Measurements from ENCODE around the gene ZNF541.

The ZNF541 gene

DNA sequence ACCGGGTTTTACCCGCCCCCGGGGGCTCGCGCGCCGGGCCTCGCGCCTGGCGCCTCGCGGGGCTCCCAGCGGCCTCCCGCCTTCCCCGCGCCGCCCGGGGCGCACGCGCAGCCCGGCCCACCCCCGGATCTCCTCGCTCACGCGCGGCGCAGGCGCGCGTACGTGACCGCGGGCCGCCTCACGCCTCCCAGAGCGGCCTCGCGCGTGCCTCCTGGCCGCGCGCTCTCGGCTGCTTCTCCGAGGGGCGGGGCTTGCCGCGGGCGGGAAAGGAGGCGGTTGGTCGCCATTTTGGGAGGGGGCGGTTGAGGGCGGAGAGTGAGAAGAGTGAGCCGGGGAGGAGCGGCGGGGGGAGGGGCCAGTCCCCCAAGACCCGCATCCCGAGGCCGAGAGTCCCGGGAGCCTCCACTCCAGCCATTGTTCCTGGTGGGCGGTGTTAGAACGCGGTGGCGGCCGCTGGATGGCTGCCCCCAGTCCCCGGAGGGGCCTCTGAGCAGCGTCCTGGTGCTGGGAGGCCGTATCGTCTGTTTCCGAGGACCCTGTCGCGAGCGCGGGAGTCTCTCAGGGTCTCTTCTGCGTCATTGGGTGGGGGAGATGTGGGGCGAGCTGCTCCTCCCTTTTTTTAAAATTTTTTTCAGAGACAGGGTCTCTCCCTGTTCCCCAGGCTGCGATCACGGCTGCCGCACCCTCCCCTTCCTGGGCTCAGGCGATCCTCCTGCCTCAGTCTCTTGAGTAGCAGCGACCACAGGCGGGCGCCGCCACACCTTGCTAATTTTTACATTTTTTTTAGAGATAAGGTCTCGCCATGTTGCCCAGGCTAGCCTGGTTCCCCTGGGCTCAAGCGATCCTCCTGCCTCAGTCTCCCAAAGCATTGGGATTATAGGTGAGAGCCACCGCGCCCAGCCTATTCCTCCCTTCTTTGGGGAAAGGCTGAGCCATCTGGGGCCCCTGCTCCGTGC lies at the start of gene ZNF541:
Gene ZNF541 (minus strand): TSS at position 78 of the 956 bp plus-strand sequence. CDS start 17,292 bp downstream, outside the sequence.
- no peak for TF ChIP-seq CTCF (IDR thresholded peaks at IDR 0.05; ENCODE audit: extremely low read depth, missing control alignments)
- DNase-seq (ENCODE audit: low spot score) = peak; percentile 70

DNA sequence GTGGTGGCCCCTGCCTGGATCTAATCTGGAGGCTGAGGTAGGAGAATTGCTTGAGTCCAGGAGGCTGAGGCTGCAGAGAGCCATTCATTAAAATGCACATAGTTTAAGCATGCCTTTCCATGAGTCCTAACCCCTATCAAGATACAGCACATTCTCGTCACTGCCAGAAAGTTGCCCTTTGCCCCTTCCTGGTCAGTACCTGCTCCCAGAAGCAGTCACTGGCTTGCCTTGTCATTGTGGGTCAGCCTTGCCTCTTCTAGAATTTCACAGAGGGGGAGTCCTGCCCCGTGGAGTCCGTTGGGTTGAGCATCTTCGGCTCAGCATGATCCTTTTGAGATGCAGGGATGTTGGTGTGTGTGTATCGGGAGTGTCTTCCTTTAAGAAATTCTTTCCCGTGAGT lies 46.8 kb upstream of the ZNF541 start:
- no peak for TF ChIP-seq CTCF (IDR thresholded peaks at IDR 0.05; ENCODE audit: extremely low read depth, missing control alignments)

GRCh38 chr19:47618771-47619170 lies 45.8 kb upstream of the ZNF541 start:
- no peak for DNase-seq (ENCODE audit: low spot score)
- TF ChIP-seq CTCF (IDR thresholded peaks at IDR 0.05; ENCODE audit: extremely low read depth, missing control alignments) = no peak

More for the DNA sequence above, 46.8 kb upstream of the ZNF541 start:
- no peak for DNase-seq (ENCODE audit: low spot score)

DNA sequence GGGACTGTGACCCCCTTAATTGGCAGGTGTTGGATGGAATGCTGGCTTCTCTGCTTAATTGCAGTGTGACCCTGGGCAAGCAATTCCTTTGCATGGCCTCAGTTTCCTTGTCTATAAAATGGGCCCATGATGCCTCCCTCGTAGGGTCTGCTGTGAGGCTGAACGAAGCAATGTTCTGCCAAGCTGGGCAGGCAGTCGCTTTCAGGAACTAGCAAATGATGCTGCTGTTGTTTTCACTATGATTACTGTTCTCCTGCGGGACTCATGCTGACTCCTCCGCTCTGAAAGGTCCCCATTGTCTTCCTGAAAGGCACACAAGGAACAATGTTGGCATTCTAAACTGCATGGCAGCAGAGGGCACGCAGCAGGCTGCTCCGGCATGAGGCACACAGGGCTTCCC lies 42.8 kb upstream of the ZNF541 start:
- DNase-seq (ENCODE audit: low spot score) = no peak
- no peak for TF ChIP-seq CTCF (IDR thresholded peaks at IDR 0.05; ENCODE audit: extremely low read depth, missing control alignments)

GRCh38 chr19:47615230-47615629 lies 42.3 kb upstream of the ZNF541 start:
- no peak for DNase-seq (ENCODE audit: low spot score)
- TF ChIP-seq CTCF (IDR thresholded peaks at IDR 0.05; ENCODE audit: extremely low read depth, missing control alignments) = no peak

DNA sequence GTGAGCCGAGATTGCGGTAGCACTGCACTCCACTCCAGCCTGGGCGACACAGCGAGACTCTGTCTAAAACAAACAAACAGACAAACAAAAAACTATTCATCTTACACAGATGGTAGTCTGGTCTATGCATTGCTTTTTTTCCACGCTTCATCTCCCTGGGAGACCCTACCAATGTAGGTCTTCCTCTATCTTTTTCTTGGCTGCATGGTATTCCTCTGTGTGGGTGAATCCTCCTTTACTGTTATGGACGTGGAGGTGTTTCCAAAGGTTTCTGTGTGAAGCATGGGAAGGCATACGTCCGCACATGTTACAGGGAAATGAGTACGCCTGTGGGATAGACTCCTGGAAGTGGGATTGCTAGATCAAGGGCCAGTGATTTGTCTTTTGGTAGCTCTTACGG lies 41.6 kb upstream of the ZNF541 start:
- TF ChIP-seq CTCF (IDR thresholded peaks at IDR 0.05; ENCODE audit: extremely low read depth, missing control alignments) = no peak
- no peak for DNase-seq (ENCODE audit: low spot score)

GRCh38 chr19:47614021-47614295 lies 41.0 kb upstream of the ZNF541 start:
- no peak for DNase-seq (ENCODE audit: low spot score)
- no peak for TF ChIP-seq CTCF (IDR thresholded peaks at IDR 0.05; ENCODE audit: extremely low read depth, missing control alignments)

All from GM20000 (cell line).